HG03442 (cell line): ENCODE data around the gene GYS1.
"Not testable (repeated sequence)": the region's sequence is repeated elsewhere in the genome, so short reads cannot be mapped to it uniquely, and the experiment has no call there.

Source experiments
- ATAC-seq: cut with Tn5 transposase; IDR thresholded peaks from one replicate; pipeline ENCODE4 v1.9.1; 2021; ENCODE audit warnings: mild to moderate bottlenecking, moderate library complexity; ENCODE audit not compliant: unreplicated experiment

Gene GYS1

GRCh38 chr19:48993175-48994034 is at the start of gene GYS1, which contains the start of gene RUVBL2:
TSS of gene GYS1 (minus strand) at chr19:48993309. CDS start at chr19:48993112, 197 bp downstream.
TSS of gene RUVBL2 (plus strand) at chr19:48993887. CDS start at chr19:48993912, 25 bp downstream.
- peak; percentile 87 for ATAC-seq

- not testable (repeated sequence) for ATAC-seq
Observed at GRCh38 chr19:49042666-49043065, 49.6 kb upstream of the GYS1 start.

GRCh38 chr19:49042177-49042576 is 49.1 kb upstream of the GYS1 start:
- no peak for ATAC-seq

GRCh38 chr19:49039736-49040135 is 46.6 kb upstream of the GYS1 start:
- ATAC-seq = not testable (repeated sequence)

GRCh38 chr19:49038557-49039276 is 45.6 kb upstream of the GYS1 start:
- ATAC-seq = not testable (repeated sequence)

GRCh38 chr19:49038111-49038510 is 45.0 kb upstream of the GYS1 start:
- not testable (repeated sequence) for ATAC-seq

GRCh38 chr19:49036815-49037214 is 43.7 kb upstream of the GYS1 start, which contains the start of gene CGB1:
TSS of gene CGB1 (minus strand) at chr19:49036895. CDS start at chr19:49036711, 184 bp downstream.
- not testable (repeated sequence) for ATAC-seq

GRCh38 chr19:49031642-49032301 is 38.7 kb upstream of the GYS1 start, which contains the start of gene CGB2:
TSS of gene CGB2 (plus strand) at chr19:49031890. CDS start at chr19:49032096, 206 bp downstream.
- ATAC-seq = not testable (repeated sequence)

GRCh38 chr19:49030323-49030722 is 37.2 kb upstream of the GYS1 start:
- not testable (repeated sequence) for ATAC-seq

GRCh38 chr19:49029749-49030148 is 36.6 kb upstream of the GYS1 start:
- ATAC-seq = not testable (repeated sequence)

GRCh38 chr19:49028686-49029085 is 35.6 kb upstream of the GYS1 start:
- ATAC-seq = not testable (repeated sequence)

GRCh38 chr19:49025599-49025998 is 32.5 kb upstream of the GYS1 start:
- not testable (repeated sequence) for ATAC-seq

- not testable (repeated sequence) for ATAC-seq
Observed at GRCh38 chr19:49025088-49025487, 32.0 kb upstream of the GYS1 start.

GRCh38 chr19:49024233-49024632 is 31.1 kb upstream of the GYS1 start, which contains the start of gene CGB3:
TSS of gene CGB3 (minus strand) at chr19:49024333. CDS start at chr19:49023971, 362 bp downstream.
- ATAC-seq = not testable (repeated sequence)

GRCh38 chr19:49022116-49022515 is 29.0 kb upstream of the GYS1 start:
- no peak for ATAC-seq

- no peak for ATAC-seq
Observed at GRCh38 chr19:49020931-49021895, 28.1 kb upstream of the GYS1 start.

GRCh38 chr19:49020342-49020741 is 27.2 kb upstream of the GYS1 start:
- ATAC-seq = no peak

- no peak for ATAC-seq
Observed at GRCh38 chr19:49019242-49019932, 26.3 kb upstream of the GYS1 start.
